Endothelial cell of umbilical vein (primary cell): ENCODE results near the gene OTOP2. TPM values are rescaled to one million over a fixed set of nuclear protein-coding genes. Genes with fewer than 3 reads are reported as not detected.

ENCODE experiments used
- BruUV-seq: library from RNA; stranded (reverse); fragments of 400-500 nt; replicated peaks from 2 replicates; lab custom pipeline; 2021; lab: Mats Ljungman, UMichigan
- CTCF ChIA-PET: fragments of 300-600, 350-600 bp; sonication (Branson Sonifier 250); formaldehyde crosslinking; loops from one replicate; lab custom pipeline; 2021; ENCODE audit warnings: antibody characterized with exemption, inconsistent platforms; lab: Charles Lee
- POLR2A ChIA-PET: fragments of 300-600, 350-600 bp; sonication (Branson Sonifier 250); formaldehyde crosslinking; loops from one replicate; lab custom pipeline; 2021; ENCODE audit warnings: antibody characterized with exemption, inconsistent platforms; lab: Charles Lee
- DNase-seq: peaks from one replicate; pipeline ENCODE4 v3.0.0-alpha.2; 2011; ENCODE audit warnings: low read depth, low spot score
- FAIRE-seq: peaks from 2 replicates; lab custom pipeline; 2011; peaks lifted over from hg19 to GRCh38; lab: Jason Lieb, UNC
- H2AFZ ChIP-seq: 2 replicates; pipeline ENCODE4 v1.6.0; 2012; ENCODE audit warnings: low read depth, low read length, control low read depth, inconsistent platforms
- H3K27ac ChIP-seq: 2 replicates; pipeline ENCODE4 v1.5.1; 2011; ENCODE audit warnings: low read depth, mild to moderate bottlenecking, control low read depth, low read length, moderate library complexity; ENCODE audit not compliant: insufficient read depth
- H3K27me3 ChIP-seq, 2 experiments: 2 replicates each; pipeline versions ENCODE4 v1.6.0 to v1.6.1; 2011; ENCODE audit warnings: low read length in 2 of 2, mixed read lengths in 1 of 2; ENCODE audit not compliant: control insufficient read depth in 2 of 2, insufficient read depth in 2 of 2
- H3K36me3 ChIP-seq, 2 experiments: 2 replicates in 1 of 2; 3 replicates in 1 of 2; pipeline ENCODE4 v1.5.1; 2011; ENCODE audit warnings: low read length in 2 of 2, mild to moderate bottlenecking in 1 of 2, moderate library complexity in 1 of 2; ENCODE audit not compliant: control insufficient read depth in 2 of 2, insufficient read depth in 2 of 2; ENCODE audit errors: extremely low read depth in 1 of 2
- H3K4me1 ChIP-seq: 3 replicates; pipeline ENCODE4 v1.5.1; 2011; ENCODE audit warnings: mild to moderate bottlenecking, low read length; ENCODE audit not compliant: control insufficient read depth, insufficient read depth; ENCODE audit errors: extremely low read depth
- H3K4me2 ChIP-seq: 2 replicates; pipeline ENCODE4 v1.6.1; 2011; ENCODE audit warnings: low read length, control low read depth, mixed read lengths; ENCODE audit not compliant: insufficient read depth
- H3K4me3 ChIP-seq, 3 experiments: fragments of 200-600 bp in 1 of 3; sonication (generic), shearing (Covaris generic) in 1 of 3; replicated peaks in 1 of 3; 2 replicates each; pipeline ENCODE4 v1.5.1; 2011 to 2016; ENCODE audit warnings: control low read depth in 3 of 3, low read length in 3 of 3, mild to moderate bottlenecking in 2 of 3, inconsistent platforms in 1 of 3, low read depth in 1 of 3, moderate library complexity in 1 of 3; ENCODE audit not compliant: insufficient read depth in 1 of 3
- H3K79me2 ChIP-seq: 2 replicates; pipeline ENCODE4 v1.6.0; 2012; ENCODE audit warnings: low read length, inconsistent platforms; ENCODE audit not compliant: control insufficient read depth, insufficient read depth
- H3K9ac ChIP-seq: replicated peaks from 2 replicates; pipeline ENCODE3; 2011; ENCODE audit warnings: low read length, control low read depth; ENCODE audit not compliant: insufficient read depth; ENCODE audit errors: extremely low read depth
- H3K9me1 ChIP-seq: replicated peaks from 3 replicates; pipeline ENCODE4 v1.6.0; 2011; ENCODE audit warnings: mild to moderate bottlenecking, low read length; ENCODE audit not compliant: control insufficient read depth, insufficient read depth; ENCODE audit errors: extremely low read depth
- H3K9me3 ChIP-seq: replicated peaks from 2 replicates; pipeline ENCODE4 v1.5.1; 2012; ENCODE audit warnings: low read length, inconsistent platforms; ENCODE audit not compliant: control insufficient read depth, insufficient read depth
- H4K20me1 ChIP-seq: replicated peaks from 2 replicates; pipeline ENCODE3; 2011; ENCODE audit warnings: mild to moderate bottlenecking, low read length; ENCODE audit not compliant: control insufficient read depth, insufficient read depth; ENCODE audit errors: extremely low read depth
- EZH2 ChIP-seq: IDR thresholded peaks from 2 replicates; pipeline ENCODE4 v1.6.1; 2012; ENCODE audit warnings: borderline replicate concordance, low read depth, mild to moderate bottlenecking, moderate library complexity, low read length, inconsistent platforms; ENCODE audit not compliant: severe bottlenecking
- FOS ChIP-seq: IDR thresholded peaks from 2 replicates; pipeline ENCODE4 v1.6.1; 2011; ENCODE audit warnings: mild to moderate bottlenecking, low read length, moderate library complexity, borderline replicate concordance; ENCODE audit not compliant: insufficient read depth
- GATA2 ChIP-seq: IDR thresholded peaks from 2 replicates; pipeline ENCODE4 v1.7.0; 2011; ENCODE audit warnings: low read depth, mild to moderate bottlenecking, moderate library complexity, mixed read lengths, low read length; ENCODE audit not compliant: insufficient read length, insufficient read depth
- JUN ChIP-seq: IDR thresholded peaks from 2 replicates; pipeline ENCODE4 v1.6.1; 2011; ENCODE audit warnings: borderline replicate concordance, low read depth; ENCODE audit not compliant: insufficient read length, insufficient read depth
- MAX ChIP-seq: IDR thresholded peaks from 2 replicates; pipeline ENCODE4 v1.6.1; 2011; ENCODE audit not compliant: insufficient read depth, insufficient read length
- MYC ChIP-seq: IDR thresholded peaks from one replicate; pipeline ENCODE4 v1.6.1; 2011; ENCODE audit warnings: mild to moderate bottlenecking, low read depth, low read length
- POLR2A ChIP-seq: IDR thresholded peaks from 2 replicates; pipeline ENCODE4 v1.6.1; 2012; ENCODE audit warnings: low read depth, mild to moderate bottlenecking, control low read depth, low read length
- POLR2AphosphoS5 ChIP-seq: IDR thresholded peaks from 2 replicates; pipeline ENCODE4 v1.6.1; 2012; ENCODE audit warnings: low read depth, mild to moderate bottlenecking, control low read depth, low read length, moderate library complexity; ENCODE audit not compliant: insufficient read depth
- dilution Hi-C: fragments of 300-500 bp; cut with MboI; formaldehyde crosslinking; loops from one replicate; pipeline ENCODE4 v1.15.0; 2019; ENCODE audit warnings: low sequenced_read_pairs; ENCODE audit not compliant: extremely low pct_ligation_motif_present
- intact Hi-C: fragments of 100-400 bp; cut with micrococcal nuclease; formaldehyde crosslinking; loops from one replicate; pipeline ENCODE4 v1.10.0; 2022
- polyA plus RNA-seq, 4 experiments: library from polyadenylated mRNA; depleted of rRNA in 3 of 4; stranded (reverse) in 3 of 4; unstranded in 1 of 4; fragments of >200 nt; gene quantifications; 2 replicates each; pipeline versions ENCODE4 v1.2.1 to v1.2.3, GENCODE V29; 2011 to 2012; ENCODE audit warnings: missing spikeins in 1 of 4
- total RNA-seq: library from RNA; stranded (reverse); gene quantifications from 2 replicates; pipeline ENCODE4 v1.2.3, GENCODE V29; 2021
- TF ChIP-seq, protein P1 (sequence below), 2 donors: IDR thresholded peaks; 1 replicate in 1 of 2; 2 replicates in 1 of 2; pipeline ENCODE4 v1.5.1; 2011; ENCODE audit warnings: low read length in 2 of 2, mild to moderate bottlenecking in 2 of 2, moderate library complexity in 2 of 2, control low read depth in 1 of 2, inconsistent platforms in 1 of 2, low read depth in 1 of 2; ENCODE audit not compliant: insufficient read depth in 1 of 2; ENCODE audit errors: extremely low read depth in 1 of 2

OTOP2 gene
- total and polyA plus RNA-seq, 2 donors (not counting 3 experiments of a cell fraction or from before 2014, with no cell fraction given) = not detected

- H4K20me1 ChIP-seq = no peaks in the 10 kb centered on the region
- no peak overlapping the region for H3K27ac ChIP-seq
- H3K9me3 ChIP-seq = no peaks in the 10 kb centered on the region
- H3K9ac ChIP-seq = no peak overlapping the region
- dilution Hi-C loops = no loop called here
- H3K9me1 ChIP-seq = no peaks in the 10 kb centered on the region
- POLR2A ChIA-PET = no interaction called here
- H3K79me2 ChIP-seq = no peaks in the 10 kb centered on the region
- no TSS peak for BruUV-seq
- no peak overlapping the region for H3K4me3 ChIP-seq
- peaks cover 35 to 44% of the 10 kb centered on the region in 2 experiments for H3K27me3 ChIP-seq
- CTCF ChIA-PET = interaction anchor here (1.5 kb wide), 1 partner anchor 29 kb away, joined by 4 read pairs; no protein-coding TSS in a partner anchor
- H2AFZ ChIP-seq = no peak overlapping the region
- TF ChIP-seq MAX (no peak), GATA2 (no peak), EZH2 (no peak), MYC (no peak), JUN (no peak), POLR2AphosphoS5 (no peak), FOS (no peak), POLR2A (no peak)
- TF ChIP-seq, protein P1, sequence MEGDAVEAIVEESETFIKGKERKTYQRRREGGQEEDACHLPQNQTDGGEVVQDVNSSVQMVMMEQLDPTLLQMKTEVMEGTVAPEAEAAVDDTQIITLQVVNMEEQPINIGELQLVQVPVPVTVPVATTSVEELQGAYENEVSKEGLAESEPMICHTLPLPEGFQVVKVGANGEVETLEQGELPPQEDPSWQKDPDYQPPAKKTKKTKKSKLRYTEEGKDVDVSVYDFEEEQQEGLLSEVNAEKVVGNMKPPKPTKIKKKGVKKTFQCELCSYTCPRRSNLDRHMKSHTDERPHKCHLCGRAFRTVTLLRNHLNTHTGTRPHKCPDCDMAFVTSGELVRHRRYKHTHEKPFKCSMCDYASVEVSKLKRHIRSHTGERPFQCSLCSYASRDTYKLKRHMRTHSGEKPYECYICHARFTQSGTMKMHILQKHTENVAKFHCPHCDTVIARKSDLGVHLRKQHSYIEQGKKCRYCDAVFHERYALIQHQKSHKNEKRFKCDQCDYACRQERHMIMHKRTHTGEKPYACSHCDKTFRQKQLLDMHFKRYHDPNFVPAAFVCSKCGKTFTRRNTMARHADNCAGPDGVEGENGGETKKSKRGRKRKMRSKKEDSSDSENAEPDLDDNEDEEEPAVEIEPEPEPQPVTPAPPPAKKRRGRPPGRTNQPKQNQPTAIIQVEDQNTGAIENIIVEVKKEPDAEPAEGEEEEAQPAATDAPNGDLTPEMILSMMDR (IDR thresholded peaks at IDR 0.05; ENCODE audit: extremely low read depth in 1 of 2, insufficient read depth in 1 of 2, low read depth in 1 of 2, low read length in 2 of 2) = no peak
- H3K36me3 ChIP-seq = no peaks in the 10 kb centered on the region
- no peak overlapping the region for H3K4me2 ChIP-seq
- no peak for DNase-seq
- no peak for FAIRE-seq
- intact Hi-C loops = no loop called here
- no peaks in the 10 kb centered on the region for H3K4me1 ChIP-seq
Measured at GRCh38 chr17:74928786-74929185, 4.7 kb downstream of the OTOP2 start.
